ENCODE results near the gene KLF18.

- no peak for TF ChIP-seq CTCF (IDR thresholded peaks at IDR 0.05)
- no peak for TF ChIP-seq ZNF281 (CRISPR knock-in tag; IDR thresholded peaks at IDR 0.05)
- no peak for TF ChIP-seq RORB (CRISPR knock-in tag; IDR thresholded peaks at IDR 0.05)
- no peak for TF ChIP-seq ZNF423 (CRISPR knock-in tag; IDR thresholded peaks at IDR 0.05)
- no peak for TF ChIP-seq NFYB (CRISPR knock-in tag; conservative IDR thresholded peaks at IDR 0.05; ENCODE audit: low read depth)
- no peak for TF ChIP-seq SMAD3 (CRISPR knock-in tag; IDR thresholded peaks at IDR 0.05; ENCODE audit: borderline replicate concordance)
These were observed 28.3 kb downstream of the KLF18 start for GRCh38 chr1:44113095-44113609.

Data from WTC11 (cell line).